OCI-LY1 (cell line): ENCODE data around the gene IWS1.

Experiments used
- H2AFZ ChIP-seq: fragments of 200-600 bp; sonication (generic), shearing (Covaris generic); 2 replicates; pipeline ENCODE4 v1.6.0; 2014; ENCODE audit warnings: antibody characterized with exemption, mild to moderate bottlenecking, low read length
- H3F3A ChIP-seq: fragments of 200-600 bp; sonication (generic), shearing (Covaris generic); 2 replicates; pipeline ENCODE4 v1.6.0; 2014; ENCODE audit warnings: mild to moderate bottlenecking, antibody characterized with exemption, low read length, moderate library complexity; ENCODE audit not compliant: insufficient read depth
- H3K27ac ChIP-seq: fragments of 200-600 bp; sonication (generic); 2 replicates; pipeline ENCODE4 v1.5.1; 2014; ENCODE audit warnings: low read length, mixed run types, mild to moderate bottlenecking, low read depth; ENCODE audit not compliant: poor library complexity, severe bottlenecking
- H3K27me3 ChIP-seq: fragments of 200-600 bp; sonication (generic); 2 replicates; pipeline ENCODE4 v1.6.0; 2014; ENCODE audit warnings: antibody characterized with exemption, mild to moderate bottlenecking, low read length, moderate library complexity; ENCODE audit not compliant: insufficient read depth
- H3K36me3 ChIP-seq: fragments of 200-600 bp; sonication (generic); 2 replicates; pipeline ENCODE4 v1.6.1; 2014; ENCODE audit warnings: mild to moderate bottlenecking, antibody characterized with exemption, low read length, moderate library complexity, mixed read lengths; ENCODE audit not compliant: insufficient read depth
- H3K4me1 ChIP-seq: fragments of 200-600 bp; sonication (generic); 2 replicates; pipeline ENCODE4 v1.5.1; 2014; ENCODE audit warnings: mild to moderate bottlenecking, low read length, moderate library complexity; ENCODE audit not compliant: insufficient read depth, severe bottlenecking
- H3K4me2 ChIP-seq: fragments of 200-600 bp; sonication (generic), shearing (Covaris generic); 2 replicates; pipeline ENCODE4 v1.6.1; 2014; ENCODE audit warnings: low read length
- H3K4me3 ChIP-seq: fragments of 200-600 bp; sonication (generic); 2 replicates; pipeline ENCODE4 v1.5.1; 2014; ENCODE audit warnings: low read length, low read depth, mild to moderate bottlenecking, mixed read lengths; ENCODE audit not compliant: poor library complexity, severe bottlenecking
- H3K79me2 ChIP-seq: fragments of 200-600 bp; shearing (Covaris generic); 2 replicates; pipeline ENCODE4 v1.6.1; 2016; ENCODE audit warnings: mixed run types, low read length, mixed read lengths; ENCODE audit not compliant: insufficient read depth
- H3K9ac ChIP-seq: fragments of 200-600 bp; sonication (generic), shearing (Covaris generic); 2 replicates; pipeline ENCODE4 v1.6.1; 2014; ENCODE audit warnings: mild to moderate bottlenecking, low read length, mixed read lengths
- H3K9me2 ChIP-seq: fragments of 200-600 bp; sonication (generic), shearing (Covaris generic); 2 replicates; pipeline ENCODE4 v1.6.1; 2014; ENCODE audit warnings: low read depth, mild to moderate bottlenecking, low read length, mixed read lengths
- H3K9me3 ChIP-seq: fragments of 200-600 bp; shearing (Covaris generic); 2 replicates; pipeline ENCODE4 v1.6.1; 2014; ENCODE audit warnings: low read length, mixed read lengths
- H4K20me1 ChIP-seq: fragments of 200-600 bp; sonication (generic), shearing (Covaris generic); 2 replicates; pipeline ENCODE4 v1.6.0; 2016; ENCODE audit warnings: mild to moderate bottlenecking, low read length; ENCODE audit not compliant: insufficient read depth
- CTCF ChIP-seq: fragments of 200-600 bp; sonication (generic), shearing (Covaris generic); IDR thresholded peaks from 2 replicates; pipeline ENCODE4 v1.5.1; 2017; ENCODE audit warnings: mild to moderate bottlenecking, antibody characterized with exemption, low read length, moderate library complexity, mixed read lengths
- EZH2 ChIP-seq: fragments of 200-600 bp; sonication (generic), shearing (Covaris generic); IDR thresholded peaks from 2 replicates; pipeline ENCODE4 v1.8.0; 2017; ENCODE audit warnings: borderline replicate concordance, mixed run types, mild to moderate bottlenecking, antibody characterized with exemption, low read length, moderate library complexity, mixed read lengths

Gene IWS1

GRCh38 chr2:127437781-127438726 lies 88.2 kb downstream of the IWS1 start:
- H3K4me3 ChIP-seq, result no peak overlapping the region
- no peaks in the 10 kb centered on the region for H3F3A ChIP-seq
- H3K36me3 ChIP-seq, result no peaks in the 10 kb centered on the region; the same call in 1 of the 2 replicates
- H3K4me1 ChIP-seq, result no peaks in the 10 kb centered on the region
- no peaks in the 10 kb centered on the region for H3K9me2 ChIP-seq
- H3K9ac ChIP-seq, result no peak overlapping the region
- H3K9me3 ChIP-seq, result 0 out of 2 replicates have a peak, but pooled peaks cover 6% of the 10 kb centered on the region
- H3K79me2 ChIP-seq, result no peaks in the 10 kb centered on the region
- TF ChIP-seq EZH2, result no peak
- TF ChIP-seq CTCF, result no peak
- H3K27me3 ChIP-seq, result no peaks in the 10 kb centered on the region; the same call in 1 of the 2 replicates
- H3K27ac ChIP-seq, result no peak overlapping the region
- H4K20me1 ChIP-seq, result no peaks in the 10 kb centered on the region
- no peak overlapping the region for H3K4me2 ChIP-seq
- no peak overlapping the region for H2AFZ ChIP-seq

GRCh38 chr2:127437056-127437455 lies 89.2 kb downstream of the IWS1 start:
- Histone ChIP-seq H3K79me2 (no peaks in the 10 kb centered on the region), H3K9me2 (no peaks in the 10 kb centered on the region), H3K9ac (no peak overlapping the region), H3K4me3 (no peak overlapping the region), H3F3A (no peaks in the 10 kb centered on the region), H2AFZ (no peak overlapping the region), H4K20me1 (no peaks in the 10 kb centered on the region), H3K27me3 (no peaks in the 10 kb centered on the region), H3K4me2 (no peak overlapping the region), H3K4me1 (no peaks in the 10 kb centered on the region), H3K27ac (no peak overlapping the region), H3K9me3 (0 out of 2 replicates have a peak, but pooled peaks cover 6% of the 10 kb centered on the region), H3K36me3 (no peaks in the 10 kb centered on the region; the same call in 1 of the 2 replicates)
- TF ChIP-seq CTCF (no peak), EZH2 (no peak)

GRCh38 chr2:127434515-127434914 lies 91.8 kb downstream of the IWS1 start:
- Histone ChIP-seq H3K79me2 (no peaks in the 10 kb centered on the region), H3K9ac (no peak overlapping the region), H3K27ac (no peak overlapping the region), H3K27me3 (no peaks in the 10 kb centered on the region), H3K9me2 (no peaks in the 10 kb centered on the region), H3K4me1 (no peaks in the 10 kb centered on the region), H4K20me1 (no peaks in the 10 kb centered on the region), H3K4me2 (no peak overlapping the region), H3K36me3 (no peaks in the 10 kb centered on the region), H3K4me3 (no peak overlapping the region), H2AFZ (no peak overlapping the region), H3F3A (no peaks in the 10 kb centered on the region), H3K9me3 (no peaks in the 10 kb centered on the region)
- TF ChIP-seq EZH2 (no peak), CTCF (no peak)
